GM19324 (cell line): ENCODE data around the gene SERPINB6.
"Not testable (repeated sequence)": the region's sequence is repeated elsewhere in the genome, so short reads cannot be mapped to it uniquely, and the experiment has no call there.

Experiments
- ATAC-seq: cut with Tn5 transposase; IDR thresholded peaks from one replicate; pipeline ENCODE4 v1.9.1; 2021; ENCODE audit warnings: mild to moderate bottlenecking, moderate library complexity; ENCODE audit not compliant: unreplicated experiment, low FRiP score

Gene SERPINB6

GRCh38 chr6:2971420-2972218 is at the start of gene SERPINB6:
Gene SERPINB6, minus strand, starts transcription at chr6:2971567. Its CDS starts 12,235 bp downstream, at chr6:2959332.
- ATAC-seq: no peak

GRCh38 chr6:3019749-3020320 is 48.5 kb upstream of the SERPINB6 start:
- no peak for ATAC-seq

- no peak for ATAC-seq
Measured at GRCh38 chr6:3019065-3019464, 47.7 kb upstream of the SERPINB6 start.

GRCh38 chr6:3017304-3017703 is 45.9 kb upstream of the SERPINB6 start:
- ATAC-seq: no peak

GRCh38 chr6:3016473-3017280 is 45.3 kb upstream of the SERPINB6 start:
- ATAC-seq: no peak

- no peak for ATAC-seq
Measured at GRCh38 chr6:3015144-3015543, 43.8 kb upstream of the SERPINB6 start.

- ATAC-seq: no peak
Measured at GRCh38 chr6:3014675-3015066, 43.3 kb upstream of the SERPINB6 start.

- no peak for ATAC-seq
Measured at GRCh38 chr6:3013901-3014674, 42.7 kb upstream of the SERPINB6 start.

GRCh38 chr6:3013486-3013885 is 42.1 kb upstream of the SERPINB6 start:
- ATAC-seq: no peak

GRCh38 chr6:3011592-3011991 is 40.2 kb upstream of the SERPINB6 start:
- ATAC-seq: no peak

- no peak for ATAC-seq
Measured at GRCh38 chr6:3011158-3011557, 39.8 kb upstream of the SERPINB6 start.

- no peak for ATAC-seq
Measured at GRCh38 chr6:3009930-3010329, 38.6 kb upstream of the SERPINB6 start.

- not testable (repeated sequence) for ATAC-seq
Measured at GRCh38 chr6:3008712-3009265, 37.4 kb upstream of the SERPINB6 start.

GRCh38 chr6:3007571-3007970 is 36.2 kb upstream of the SERPINB6 start:
- no peak for ATAC-seq

GRCh38 chr6:3006476-3006875 is 35.1 kb upstream of the SERPINB6 start:
- no peak for ATAC-seq

GRCh38 chr6:3005874-3006273 is 34.5 kb upstream of the SERPINB6 start:
- ATAC-seq: no peak

- ATAC-seq: no peak
Measured at GRCh38 chr6:3005077-3005476, 33.7 kb upstream of the SERPINB6 start.

GRCh38 chr6:3003226-3003625 is 31.9 kb upstream of the SERPINB6 start:
- not testable (repeated sequence) for ATAC-seq

- no peak for ATAC-seq
Measured at GRCh38 chr6:3001773-3002293, 30.5 kb upstream of the SERPINB6 start.

- no peak for ATAC-seq
Measured at GRCh38 chr6:3001146-3001772, 29.9 kb upstream of the SERPINB6 start.
